Stimulated activated CD4-positive, alpha-beta T cell treated with anti-CD3 and anti-CD28 coated beads, Interleukin-4, amount 100 ng/mL, for 1 hour (primary cell): ENCODE data around the gene TCF7.
A peak's percentile ranks its signal among the peaks of the same experiment; 100 is the strongest.

ENCODE experiments used
- DNase-seq: peaks from one replicate; pipeline ENCODE4 v3.0.0-alpha.2; 2020

Gene TCF7

GRCh38 chr5:134131578-134132350, 17.3 kb downstream of the TCF7 start:
- DNase-seq, result peak; percentile 10

- DNase-seq, result peak; percentile 69
These were observed 18.1 kb downstream of the TCF7 start for GRCh38 chr5:134132372-134133187.

GRCh38 chr5:134133188-134133994, 18.9 kb downstream of the TCF7 start:
- DNase-seq, result peak; percentile 11

GRCh38 chr5:134133995-134134541, 19.6 kb downstream of the TCF7 start:
- peak; percentile 1 for DNase-seq

GRCh38 chr5:134135091-134135655, 20.7 kb downstream of the TCF7 start:
- no peak for DNase-seq

- DNase-seq, result no peak
These were observed 21.7 kb downstream of the TCF7 start for GRCh38 chr5:134136221-134136631.

- DNase-seq, result no peak
These were observed 22.3 kb downstream of the TCF7 start for GRCh38 chr5:134136771-134137170.

- peak; percentile 69 for DNase-seq
These were observed 24.2 kb downstream of the TCF7 start for GRCh38 chr5:134138416-134139376.

- DNase-seq, result no peak
These were observed 24.9 kb downstream of the TCF7 start for GRCh38 chr5:134139377-134139851.

- no peak for DNase-seq
These were observed 25.5 kb downstream of the TCF7 start for GRCh38 chr5:134139891-134140469.

- DNase-seq, result peak; percentile 64
These were observed 26.2 kb downstream of the TCF7 start for GRCh38 chr5:134140530-134141201.

GRCh38 chr5:134141331-134142050, 27.0 kb downstream of the TCF7 start:
- no peak for DNase-seq

GRCh38 chr5:134142052-134142451, 27.6 kb downstream of the TCF7 start:
- no peak for DNase-seq

- DNase-seq, result no peak
These were observed 28.3 kb downstream of the TCF7 start for GRCh38 chr5:134142806-134143205.

GRCh38 chr5:134143431-134143830, 28.9 kb downstream of the TCF7 start:
- DNase-seq, result no peak

GRCh38 chr5:134143944-134144941, 29.8 kb downstream of the TCF7 start:
- no peak for DNase-seq

- DNase-seq, result no peak
These were observed 30.7 kb downstream of the TCF7 start for GRCh38 chr5:134145041-134145757.
